ENCODE measurements around the gene UST.

- TF ChIP-seq POLR2A (IDR thresholded peaks at IDR 0.05): no peak
- TF ChIP-seq, protein P1, sequence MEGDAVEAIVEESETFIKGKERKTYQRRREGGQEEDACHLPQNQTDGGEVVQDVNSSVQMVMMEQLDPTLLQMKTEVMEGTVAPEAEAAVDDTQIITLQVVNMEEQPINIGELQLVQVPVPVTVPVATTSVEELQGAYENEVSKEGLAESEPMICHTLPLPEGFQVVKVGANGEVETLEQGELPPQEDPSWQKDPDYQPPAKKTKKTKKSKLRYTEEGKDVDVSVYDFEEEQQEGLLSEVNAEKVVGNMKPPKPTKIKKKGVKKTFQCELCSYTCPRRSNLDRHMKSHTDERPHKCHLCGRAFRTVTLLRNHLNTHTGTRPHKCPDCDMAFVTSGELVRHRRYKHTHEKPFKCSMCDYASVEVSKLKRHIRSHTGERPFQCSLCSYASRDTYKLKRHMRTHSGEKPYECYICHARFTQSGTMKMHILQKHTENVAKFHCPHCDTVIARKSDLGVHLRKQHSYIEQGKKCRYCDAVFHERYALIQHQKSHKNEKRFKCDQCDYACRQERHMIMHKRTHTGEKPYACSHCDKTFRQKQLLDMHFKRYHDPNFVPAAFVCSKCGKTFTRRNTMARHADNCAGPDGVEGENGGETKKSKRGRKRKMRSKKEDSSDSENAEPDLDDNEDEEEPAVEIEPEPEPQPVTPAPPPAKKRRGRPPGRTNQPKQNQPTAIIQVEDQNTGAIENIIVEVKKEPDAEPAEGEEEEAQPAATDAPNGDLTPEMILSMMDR (IDR thresholded peaks at IDR 0.05): no peak
Observed at GRCh38 chr6:149006671-149007070, 259.8 kb downstream of the UST start.

Measured in esophagus squamous epithelium (tissue), 4 donors.